H1 (cell line): ENCODE measurements around the gene PAX9. TPM values are rescaled to one million over a fixed set of nuclear protein-coding genes. Genes with fewer than 3 reads are reported as not detected.
A peak's percentile ranks its signal among the peaks of the same experiment; 100 is the strongest.

Source experiments
- CBX8 ChIP-seq: fragments of 300-800, 300-1000 bp; sonication (generic); IDR thresholded peaks from 2 replicates; pipeline ENCODE4 v1.7.1; 2016; ENCODE audit warnings: low read depth, low read length, borderline replicate concordance
- CHD1 ChIP-seq: IDR thresholded peaks from 2 replicates; pipeline ENCODE4 v1.6.1; 2012; ENCODE audit warnings: low read depth, low read length, improper control_type of control experiment
- CREB1 ChIP-seq: IDR thresholded peaks from 2 replicates; pipeline ENCODE4 v1.6.1; 2012; ENCODE audit warnings: inconsistent platforms
- CTBP2 ChIP-seq: IDR thresholded peaks from 2 replicates; pipeline ENCODE4 v1.7.0; 2011; ENCODE audit warnings: borderline replicate concordance, mild to moderate bottlenecking, moderate library complexity, mixed read lengths, low read length; ENCODE audit not compliant: insufficient read depth, insufficient read length
- EZH2 ChIP-seq: fragments of 200-600 bp; sonication (generic); IDR thresholded peaks from 2 replicates; pipeline ENCODE4 v1.7.1; 2012; ENCODE audit warnings: low read depth, mild to moderate bottlenecking, moderate library complexity, low read length, inconsistent platforms; ENCODE audit not compliant: severe bottlenecking
- FOSL1 ChIP-seq: IDR thresholded peaks from 2 replicates; pipeline ENCODE4 v1.6.1; 2011; ENCODE audit warnings: mild to moderate bottlenecking, low read depth, low read length, moderate library complexity; ENCODE audit not compliant: insufficient read depth
- HDAC2 ChIP-seq, 2 experiments: fragments of 300-600 bp in 1 of 2; sonication (generic) in 1 of 2; IDR thresholded peaks; 2 replicates each; pipeline ENCODE4 v1.6.1; 2011 to 2012; ENCODE audit warnings: low read depth in 2 of 2, low read length in 2 of 2, mild to moderate bottlenecking in 2 of 2, moderate library complexity in 2 of 2, borderline replicate concordance in 1 of 2, inconsistent platforms in 1 of 2
- KDM1A ChIP-seq: fragments of 200-600, 300-600 bp; sonication (generic); IDR thresholded peaks from 2 replicates; pipeline ENCODE4 v1.7.1; 2016; ENCODE audit warnings: mild to moderate bottlenecking, low read length, borderline replicate concordance
- KDM5A ChIP-seq: fragments of 200-600 bp; IDR thresholded peaks from 2 replicates; pipeline ENCODE4 v1.7.1; 2012; ENCODE audit warnings: mild to moderate bottlenecking, low read length, inconsistent platforms, mixed read lengths
- MAFK ChIP-seq: IDR thresholded peaks from 2 replicates; pipeline ENCODE4 v1.6.1; 2012; ENCODE audit warnings: low read depth, mild to moderate bottlenecking, improper control_type of control experiment, low read length
- POU5F1 ChIP-seq: IDR thresholded peaks from 2 replicates; pipeline ENCODE4 v1.6.1; 2011; ENCODE audit warnings: low read depth, mild to moderate bottlenecking, low read length, moderate library complexity
- RFX5 ChIP-seq: IDR thresholded peaks from 2 replicates; pipeline ENCODE4 v1.6.1; 2011; ENCODE audit warnings: low read depth, low read length, improper control_type of control experiment, borderline replicate concordance
- SP1 ChIP-seq: IDR thresholded peaks from 2 replicates; pipeline ENCODE4 v1.6.1; 2011; ENCODE audit warnings: low read depth, low read length
- SUZ12 ChIP-seq: fragments of 200-600 bp; sonication (generic); IDR thresholded peaks from 2 replicates; pipeline ENCODE4 v1.6.1; 2012; ENCODE audit warnings: mild to moderate bottlenecking, inconsistent platforms, low read length, moderate library complexity, mixed read lengths
- TAF7 ChIP-seq: optimal IDR thresholded peaks from 2 replicates; pipeline ENCODE3; 2011; ENCODE audit warnings: low read depth, mild to moderate bottlenecking, inconsistent platforms, low read length, moderate library complexity, borderline replicate concordance
- TBP ChIP-seq: IDR thresholded peaks from 2 replicates; pipeline ENCODE4 v1.6.1; 2011; ENCODE audit warnings: low read depth, low read length, improper control_type of control experiment
- polyA plus RNA-seq, 7 experiments: library from polyadenylated mRNA; depleted of rRNA in 3 of 7; stranded (reverse) in 5 of 7; unstranded in 2 of 7; fragments of >200 nt in 5 of 7; fragments of 200-250 nt in 2 of 7; gene quantifications; 1 replicate in 5 of 7; 2 replicates in 1 of 7; 4 replicates in 1 of 7; pipeline versions ENCODE4 v1.2.1 to v1.2.3, GENCODE V29; 2011 to 2013; ENCODE audit warnings: missing spikeins in 2 of 7, mixed read lengths in 2 of 7
- total RNA-seq: library from RNA; stranded (reverse); fragmentation: NEBNext Ultra II Directional; extraction: Animal tissue kit (Norgen Biotek cat#: 25700); gene quantifications from 2 replicates; pipeline ENCODE4 v1.2.1, GENCODE V29; 2021
- TF ChIP-seq, protein P1 (sequence below): IDR thresholded peaks from 2 replicates; pipeline ENCODE4 v1.6.1; 2012; ENCODE audit warnings: inconsistent platforms
- TF ChIP-seq, protein P2 (sequence below), 3 experiments: IDR thresholded peaks; 1 replicate in 2 of 3; 2 replicates in 1 of 3; pipeline versions ENCODE4 v1.5.1 to v1.6.1; 2011; ENCODE audit warnings: low read length in 3 of 3, mild to moderate bottlenecking in 3 of 3, inconsistent platforms in 2 of 3, low read depth in 1 of 3, moderate library complexity in 1 of 3; ENCODE audit not compliant: insufficient read depth in 1 of 3; ENCODE audit errors: control extremely low read depth in 1 of 3

The PAX9 gene
- total and polyA plus RNA-seq, 2 of the 8 experiments (the other 6 are each of a cell fraction or from before 2014, with no cell fraction given), result 0.05 TPM; not detected in 1

GRCh38 chr14:36653962-36654793 lies 7.5 kb upstream of the PAX9 start (continued):
- TF ChIP-seq, protein P1, sequence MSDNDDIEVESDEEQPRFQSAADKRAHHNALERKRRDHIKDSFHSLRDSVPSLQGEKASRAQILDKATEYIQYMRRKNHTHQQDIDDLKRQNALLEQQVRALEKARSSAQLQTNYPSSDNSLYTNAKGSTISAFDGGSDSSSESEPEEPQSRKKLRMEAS, result no peak
- TF ChIP-seq TBP (no peak), SUZ12 (no peak; the same call in 1 of the 2 replicates), POU5F1 (no peak), CHD1 (no peak), RFX5 (no peak), CBX8 (peak; percentile 67; the same call in 1 of the 2 replicates), CTBP2 (no peak), CREB1 (no peak), TAF7 (no peak), FOSL1 (no peak), KDM1A (no peak), EZH2 (peak; percentile 93), HDAC2 (IDR thresholded peaks at IDR 0.05; ENCODE audit: borderline replicate concordance in 1 of 2, low read depth in 2 of 2, low read length in 2 of 2) (no peak), KDM5A (no peak), MAFK (no peak), SP1 (no peak)
- TF ChIP-seq, protein P2, sequence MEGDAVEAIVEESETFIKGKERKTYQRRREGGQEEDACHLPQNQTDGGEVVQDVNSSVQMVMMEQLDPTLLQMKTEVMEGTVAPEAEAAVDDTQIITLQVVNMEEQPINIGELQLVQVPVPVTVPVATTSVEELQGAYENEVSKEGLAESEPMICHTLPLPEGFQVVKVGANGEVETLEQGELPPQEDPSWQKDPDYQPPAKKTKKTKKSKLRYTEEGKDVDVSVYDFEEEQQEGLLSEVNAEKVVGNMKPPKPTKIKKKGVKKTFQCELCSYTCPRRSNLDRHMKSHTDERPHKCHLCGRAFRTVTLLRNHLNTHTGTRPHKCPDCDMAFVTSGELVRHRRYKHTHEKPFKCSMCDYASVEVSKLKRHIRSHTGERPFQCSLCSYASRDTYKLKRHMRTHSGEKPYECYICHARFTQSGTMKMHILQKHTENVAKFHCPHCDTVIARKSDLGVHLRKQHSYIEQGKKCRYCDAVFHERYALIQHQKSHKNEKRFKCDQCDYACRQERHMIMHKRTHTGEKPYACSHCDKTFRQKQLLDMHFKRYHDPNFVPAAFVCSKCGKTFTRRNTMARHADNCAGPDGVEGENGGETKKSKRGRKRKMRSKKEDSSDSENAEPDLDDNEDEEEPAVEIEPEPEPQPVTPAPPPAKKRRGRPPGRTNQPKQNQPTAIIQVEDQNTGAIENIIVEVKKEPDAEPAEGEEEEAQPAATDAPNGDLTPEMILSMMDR (IDR thresholded peaks at IDR 0.05; ENCODE audit: control extremely low read depth in 1 of 3, insufficient read depth in 1 of 3, low read depth in 1 of 3, low read length in 3 of 3), result no peak
